SH-SY5Y (cell line): ENCODE results near the gene C4B.

Source experiments
- GATA2 ChIP-seq: IDR thresholded peaks from 2 replicates; pipeline ENCODE4 v1.6.1; 2011; ENCODE audit warnings: mild to moderate bottlenecking, low read depth, low read length
- GATA3 ChIP-seq: IDR thresholded peaks from 2 replicates; pipeline ENCODE4 v1.6.1; 2011; ENCODE audit warnings: low read depth, mild to moderate bottlenecking, low read length, moderate library complexity

DNA sequence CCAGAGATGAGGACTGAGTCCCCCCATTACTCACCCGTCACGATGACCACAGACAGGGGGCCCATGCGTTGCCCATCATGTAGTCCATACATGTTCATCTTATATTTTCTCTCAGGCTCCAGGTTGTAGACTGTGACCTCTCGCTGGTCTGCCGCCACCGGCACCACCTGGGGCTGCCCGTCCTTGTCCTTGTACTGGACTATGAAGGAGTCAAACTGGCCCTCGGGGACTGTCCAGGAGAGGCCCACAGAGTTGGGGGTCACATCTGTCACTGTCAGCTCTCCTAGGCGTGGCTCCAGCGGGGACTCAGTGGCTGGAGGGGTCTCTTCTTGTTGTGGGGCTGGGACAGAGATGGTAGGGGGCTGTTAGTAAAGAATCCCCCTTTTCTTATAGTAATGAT is 59.0 kb downstream of the C4B start:
- no peak for TF ChIP-seq GATA2
- no peak for TF ChIP-seq GATA3
